Activated CD8-positive, alpha-beta memory T cell treated with anti-CD3 and anti-CD28 coated beads, Interleukin-2, amount 50 U/mL, for 1 hour (primary cell): ENCODE data around the gene ACAD9.

Experiments
- DNase-seq: peaks from one replicate; pipeline ENCODE4 v3.0.0-alpha.2; 2020; ENCODE audit errors: extremely low read depth

The ACAD9 gene

DNA sequence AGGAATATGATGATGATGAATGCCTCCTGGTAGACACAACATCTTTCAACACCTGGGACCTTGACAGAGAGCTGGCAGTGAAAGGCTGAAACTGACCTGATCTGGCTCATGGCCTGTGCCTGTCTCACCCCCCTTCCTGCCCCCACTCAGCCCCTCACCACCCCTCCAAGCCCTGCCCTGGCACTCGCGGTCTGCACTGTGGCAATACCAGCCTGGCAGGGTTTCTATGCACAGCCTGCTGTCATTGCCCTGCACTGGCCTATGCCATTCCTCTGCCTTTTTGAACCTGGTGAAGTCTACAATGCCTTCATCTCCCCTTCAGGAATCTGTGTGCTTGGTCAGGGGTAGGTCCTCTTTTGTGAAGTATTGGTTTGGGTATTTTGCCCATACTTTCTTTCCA lies 56.5 kb downstream of the ACAD9 start:
- no peak for DNase-seq

DNA sequence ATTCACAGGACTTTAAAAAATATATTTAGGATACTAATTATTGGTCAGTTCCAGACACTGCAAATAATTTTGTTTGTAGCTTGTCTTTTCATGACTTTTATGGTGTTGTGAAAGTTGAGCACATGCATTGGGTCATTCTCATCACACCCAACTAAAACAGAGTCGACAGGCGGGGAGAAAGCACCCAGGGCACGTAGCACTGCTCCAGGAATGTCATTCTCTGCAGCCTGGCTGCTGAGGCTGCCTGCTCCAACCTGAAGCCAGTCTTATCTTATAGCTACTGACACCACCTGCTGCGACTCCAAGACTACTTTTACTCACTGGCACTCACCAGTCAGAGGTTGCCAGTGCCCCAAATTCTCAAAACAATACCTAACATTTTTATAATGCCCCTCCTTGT lies 56.9 kb downstream of the ACAD9 start:
- no peak for DNase-seq

DNA sequence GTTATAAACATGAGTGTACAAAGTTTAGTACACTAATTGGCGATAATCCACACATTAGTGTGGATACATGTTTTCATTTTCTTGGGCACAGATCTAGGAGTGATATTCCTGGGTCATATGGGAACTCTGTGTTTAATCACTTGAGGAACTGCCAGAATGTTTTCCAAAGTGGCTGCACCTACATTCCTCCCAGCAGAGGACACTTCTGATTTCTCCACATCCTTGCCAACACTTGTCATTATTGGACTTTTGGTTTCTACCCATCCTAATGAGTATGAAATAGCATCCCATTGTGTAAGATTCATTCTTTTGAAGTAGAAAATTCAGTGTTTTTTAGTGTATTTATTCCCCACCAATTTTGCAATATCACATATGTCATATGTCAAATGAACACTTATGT lies 60.8 kb downstream of the ACAD9 start:
- DNase-seq, result no peak

DNA sequence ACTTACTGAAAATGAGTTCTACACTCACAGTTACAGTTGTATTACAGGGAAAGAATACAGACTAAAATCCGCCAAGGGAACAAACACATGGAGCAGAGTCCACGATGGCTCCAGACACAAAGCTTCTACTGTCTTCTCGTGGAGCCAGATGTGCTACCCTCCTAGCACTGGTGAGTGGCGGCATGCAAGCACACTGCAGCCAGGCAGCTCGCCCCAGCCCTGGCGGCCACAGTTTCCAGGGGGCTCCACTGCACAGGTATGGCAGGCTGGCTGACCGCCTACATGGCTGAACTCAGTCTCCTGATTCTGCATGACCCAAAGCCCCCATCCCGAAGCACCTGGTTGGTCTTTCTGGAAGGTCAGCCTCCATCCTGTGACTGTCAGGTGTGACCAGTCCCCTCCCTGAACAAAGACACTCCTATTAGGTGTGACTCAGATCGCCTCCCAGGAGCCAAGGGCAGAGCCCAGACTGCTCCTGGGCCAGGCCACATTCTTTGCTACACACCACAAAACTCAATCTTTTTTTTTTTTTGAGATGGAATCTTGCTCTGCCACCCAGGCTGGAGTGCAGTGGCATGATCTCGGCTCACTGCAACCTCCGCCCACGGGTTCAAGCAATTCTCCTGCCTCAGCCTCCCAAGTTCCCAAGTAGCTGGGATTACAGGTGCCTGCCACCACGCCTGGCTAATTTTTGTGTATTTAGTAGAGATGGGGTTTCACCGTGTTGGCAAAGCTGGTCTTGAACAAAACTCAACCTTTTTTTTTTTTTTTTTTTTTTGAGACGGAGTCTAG lies 62.9 kb downstream of the ACAD9 start:
- DNase-seq, result no peak

DNA sequence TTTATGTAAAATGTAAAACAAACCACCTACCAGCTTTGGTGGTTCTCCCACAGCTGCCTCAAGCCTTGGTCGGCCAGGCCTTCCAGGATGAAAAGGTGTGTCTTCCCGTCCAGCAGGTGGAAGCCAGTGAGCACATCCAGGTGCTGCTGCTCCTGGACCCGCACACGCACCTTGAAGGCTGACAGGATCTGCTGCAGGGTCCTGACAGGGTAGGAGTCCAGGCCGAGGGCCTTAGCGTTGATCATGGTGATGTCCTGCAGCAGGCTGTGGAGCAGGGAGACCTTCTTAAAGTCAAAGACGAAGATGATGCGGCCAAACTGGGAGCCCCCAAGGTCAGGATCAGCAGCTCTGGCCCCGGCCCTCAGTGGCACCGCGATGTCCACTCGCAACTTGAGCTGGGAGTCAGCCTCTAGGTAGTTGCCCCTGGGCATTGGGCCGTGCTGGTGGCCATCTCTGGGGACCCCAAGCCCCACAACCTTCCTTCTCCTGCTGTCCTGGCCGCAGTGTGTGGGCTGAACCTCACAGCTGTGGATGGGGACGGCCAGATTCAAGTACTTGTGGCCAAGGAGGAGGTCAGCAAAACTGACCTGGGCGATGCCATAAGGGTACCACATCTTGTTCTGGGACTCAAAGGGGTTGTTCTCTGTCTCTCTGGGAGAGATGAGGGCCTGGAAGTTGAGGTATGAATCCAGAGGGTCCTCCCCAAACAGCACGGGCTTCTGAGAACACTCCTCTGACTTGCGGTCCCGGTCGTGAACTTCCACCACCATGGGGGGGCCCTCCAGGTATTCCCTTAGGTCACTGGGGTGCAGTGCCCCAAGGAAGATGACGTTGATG lies 65.8 kb downstream of the ACAD9 start:
- DNase-seq, result no peak

DNA sequence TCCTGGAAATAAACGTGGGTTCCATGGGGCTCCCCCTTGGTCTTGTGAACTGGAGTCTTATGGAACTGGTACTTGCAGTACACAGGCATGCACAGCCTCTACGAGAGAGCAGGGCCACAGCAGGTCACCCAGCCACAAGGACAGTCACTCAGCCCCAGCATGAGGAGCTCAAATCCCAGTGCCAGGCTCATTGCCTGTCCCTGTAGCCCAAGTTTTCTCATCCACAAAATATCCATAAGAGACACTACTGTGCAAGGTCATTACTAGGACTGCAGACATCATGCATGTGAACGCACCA lies 66.4 kb downstream of the ACAD9 start:
- no peak for DNase-seq

DNA sequence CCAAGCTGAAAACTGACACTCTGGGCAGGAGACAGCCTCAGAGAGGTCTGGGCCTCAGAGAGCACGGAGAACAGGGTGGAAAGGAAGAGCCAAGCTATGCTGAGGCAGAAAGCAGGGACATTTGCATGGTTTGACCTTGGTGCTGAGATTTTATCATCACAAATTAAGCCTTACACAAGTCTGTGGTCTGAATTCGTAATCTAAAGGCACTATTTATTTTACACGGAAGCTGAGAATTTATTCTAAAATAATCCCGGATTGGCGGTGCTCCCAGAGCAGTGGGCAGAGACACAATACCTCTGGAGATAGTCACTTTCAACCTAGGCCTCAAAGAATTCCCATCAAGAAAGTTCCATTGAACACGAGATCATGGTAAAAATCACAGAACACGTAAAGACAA lies 67.0 kb downstream of the ACAD9 start:
- no peak for DNase-seq

DNA sequence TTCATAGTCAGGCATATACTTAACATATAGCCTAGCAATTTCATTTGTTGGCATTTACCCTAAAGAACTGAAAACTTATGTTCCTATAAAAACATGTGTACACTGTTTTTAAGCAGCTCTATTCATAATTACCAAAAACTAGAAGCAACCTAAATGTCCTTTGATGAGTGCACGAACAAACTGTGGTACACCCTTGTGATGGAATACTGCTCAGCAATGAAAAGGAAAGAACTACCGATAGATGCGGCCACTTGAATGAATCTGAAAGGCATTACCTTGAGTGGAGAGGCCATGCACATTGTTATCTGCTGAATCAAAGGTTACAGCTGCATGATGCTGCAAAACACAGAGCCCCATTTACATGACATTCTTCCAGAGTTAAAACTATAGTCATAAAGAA lies 69.7 kb downstream of the ACAD9 start:
- no peak for DNase-seq

DNA sequence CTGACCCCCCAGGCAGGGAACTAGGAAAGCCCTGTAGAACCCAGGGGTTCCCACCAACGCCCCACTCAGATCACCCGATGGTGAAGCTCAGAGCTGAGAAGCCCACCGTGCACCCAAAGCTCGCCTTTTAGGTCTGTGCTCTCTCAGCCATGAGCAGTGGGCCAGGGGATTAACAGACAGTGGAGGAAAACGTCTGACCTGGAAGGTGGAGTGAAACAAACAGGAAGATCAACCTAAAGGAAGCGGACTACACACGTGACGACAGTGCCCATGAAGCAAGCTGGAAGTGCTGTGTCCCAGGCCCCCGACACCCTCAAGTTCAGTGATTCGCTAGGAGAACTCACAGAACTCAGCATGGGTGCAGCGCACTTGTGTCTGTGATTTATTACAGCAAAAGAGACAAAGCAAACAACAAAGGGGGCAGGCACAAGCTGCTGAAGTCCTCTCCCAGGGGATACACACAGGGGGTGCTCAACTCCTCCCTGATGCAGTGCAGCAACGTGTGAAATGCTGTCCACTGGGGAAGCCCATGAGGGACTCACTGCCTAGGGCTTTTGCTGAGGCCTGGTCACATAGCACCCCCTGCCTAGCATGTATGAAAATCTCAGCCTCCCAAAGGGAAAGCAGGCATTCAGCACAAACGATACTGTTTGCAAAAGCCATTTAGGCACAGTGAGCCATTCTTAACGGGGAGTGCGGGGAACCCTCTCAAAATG lies 71.0 kb downstream of the ACAD9 start:
- no peak for DNase-seq

DNA sequence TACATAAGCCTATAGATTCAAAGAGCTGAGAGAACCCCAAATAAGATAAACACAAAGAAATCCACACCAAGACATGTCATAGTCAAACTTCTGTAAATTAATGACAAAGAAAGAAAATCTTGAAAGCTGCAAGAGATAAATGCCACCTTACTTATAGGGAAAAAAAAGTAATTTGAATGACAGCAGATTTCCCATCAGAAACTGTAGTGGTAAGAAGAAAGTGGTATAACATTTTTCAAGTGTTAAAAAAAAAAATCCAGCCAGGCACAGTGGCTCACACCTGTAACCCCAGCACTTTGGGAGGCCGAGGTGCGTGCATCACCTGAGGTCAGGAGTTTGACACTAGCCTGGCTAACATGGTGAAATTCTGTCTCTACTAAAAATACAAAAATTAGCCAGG lies 77.0 kb downstream of the ACAD9 start:
- no peak for DNase-seq
